KBM-7 (cell line): ENCODE results near the gene RIPOR3.
"Not testable (repeated sequence)": the region's sequence is repeated elsewhere in the genome, so short reads cannot be mapped to it uniquely, and the experiment has no call there.

ENCODE experiments used
- DNase-seq: peaks from one replicate; pipeline ENCODE4 v3.0.0-alpha.2; 2015
- in situ Hi-C: fragments of 300-500 bp; cut with MboI; formaldehyde crosslinking; loops from 2 replicates; pipeline ENCODE4 v1.14.3; 2020; ENCODE audit warnings: low sequenced_read_pairs, low pct_unique_long_range_greater_than_20kb, mixed read lengths

The RIPOR3 gene

DNA sequence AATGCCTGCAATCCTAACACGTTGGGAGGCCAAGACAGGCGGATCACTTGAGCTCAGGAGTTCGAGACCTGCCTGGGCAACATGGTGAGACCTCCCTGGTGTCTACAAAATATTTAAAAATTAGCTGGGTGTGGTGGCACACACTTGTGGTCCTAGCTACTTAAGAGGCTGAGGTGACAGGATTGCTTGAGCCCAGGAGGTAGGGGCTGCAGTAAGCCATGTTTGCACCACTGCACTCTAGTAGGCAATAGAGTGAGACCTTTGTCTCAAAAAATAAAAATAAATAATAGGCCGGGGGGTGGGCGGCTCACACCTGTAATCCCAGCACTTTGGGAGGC is 18.3 kb upstream of the RIPOR3 start:
- no peak for DNase-seq

GRCh38 chr20:50708845-50709635 is 17.7 kb upstream of the RIPOR3 start:
- in situ Hi-C loops, result no loop called here
- no peak for DNase-seq

More for the DNA sequence above, 18.3 kb upstream of the RIPOR3 start:
- in situ Hi-C loops, result no loop called here

DNA sequence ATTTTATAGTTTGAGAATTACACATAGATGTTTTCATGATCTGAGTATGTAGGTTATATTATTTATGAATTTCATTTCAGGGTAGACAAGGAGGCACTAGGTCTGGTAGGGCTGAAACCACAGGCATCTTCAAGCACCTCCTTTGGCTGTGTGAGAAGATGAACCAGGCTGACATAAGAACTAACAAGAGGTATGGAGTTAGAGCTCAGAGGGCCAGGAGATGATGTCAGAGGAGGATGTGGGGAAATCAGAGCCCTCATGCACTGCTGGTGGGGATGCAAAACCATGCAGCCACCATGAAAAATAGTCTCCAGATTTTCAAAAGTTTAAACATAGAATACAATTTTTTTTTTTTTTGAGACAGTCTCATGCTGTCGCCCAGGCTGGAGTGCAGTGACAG is 13.6 kb upstream of the RIPOR3 start:
- no peak for DNase-seq
- in situ Hi-C loops, result no loop called here

- in situ Hi-C loops, result no loop called here
- DNase-seq, result no peak
Measured at GRCh38 chr20:50704514-50704913, 13.2 kb upstream of the RIPOR3 start.

DNA sequence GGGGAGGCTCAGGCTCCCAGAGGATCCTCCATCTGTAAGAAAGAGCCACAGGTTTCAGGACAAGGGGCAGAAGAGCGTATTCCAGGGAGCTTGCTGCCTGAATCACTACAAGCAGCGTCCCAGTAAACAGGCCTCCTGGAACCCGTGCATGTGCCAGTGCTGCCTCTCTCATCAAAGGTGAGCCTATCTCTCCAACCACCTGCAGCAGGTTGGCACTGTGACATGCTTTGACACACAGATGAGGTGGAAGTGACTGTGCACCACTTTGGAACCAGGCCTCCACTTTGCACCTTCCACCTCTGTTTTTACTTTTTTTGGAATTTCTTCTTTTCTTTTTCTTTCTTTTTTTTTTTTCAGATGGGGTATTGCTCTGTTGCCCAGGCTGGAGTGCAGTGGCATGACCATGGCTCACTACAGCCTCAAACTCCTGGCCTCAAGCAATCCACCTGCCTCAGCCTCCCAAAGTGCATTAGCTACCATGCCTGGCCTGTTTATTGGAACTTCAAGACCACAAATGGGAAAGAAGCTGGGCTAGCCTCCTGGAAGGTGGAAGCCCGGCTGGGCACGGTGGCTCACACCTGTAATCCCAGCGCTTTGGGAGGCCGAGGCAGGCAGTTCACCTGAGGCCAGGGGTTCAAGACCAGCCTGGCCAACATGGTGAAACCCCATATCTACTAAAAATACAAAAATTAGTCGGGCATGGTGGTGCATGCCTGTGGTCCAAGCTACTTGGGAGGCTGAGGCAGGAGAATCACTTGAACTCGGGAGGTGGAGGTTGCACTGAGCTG is 12.5 kb upstream of the RIPOR3 start:
- in situ Hi-C loops, DNase-seq: not testable (repeated sequence)

GRCh38 chr20:50701041-50701963 is 10.0 kb upstream of the RIPOR3 start:
- in situ Hi-C loops, result no loop called here
- no peak for DNase-seq

DNA sequence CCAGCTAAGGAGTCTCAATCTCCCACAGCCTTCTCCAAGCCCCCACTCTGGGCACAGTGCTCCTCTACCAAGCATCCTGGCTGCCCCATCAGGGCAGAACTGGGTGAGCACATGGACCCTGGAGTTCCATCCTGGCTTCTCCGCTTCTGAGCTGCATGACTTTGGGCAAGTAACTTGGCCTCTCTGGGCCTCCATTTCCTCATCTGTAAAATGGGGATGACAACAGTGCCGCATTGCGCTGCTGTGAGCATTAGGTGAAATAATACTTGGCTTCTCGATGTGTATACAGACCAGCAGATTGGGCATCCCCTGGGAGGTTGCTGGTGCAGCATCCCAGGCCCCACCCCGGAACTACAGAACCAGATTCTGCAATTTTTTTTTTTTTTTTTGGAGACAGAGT is 8.3 kb upstream of the RIPOR3 start:
- in situ Hi-C loops, result no loop called here
- no peak for DNase-seq

DNA sequence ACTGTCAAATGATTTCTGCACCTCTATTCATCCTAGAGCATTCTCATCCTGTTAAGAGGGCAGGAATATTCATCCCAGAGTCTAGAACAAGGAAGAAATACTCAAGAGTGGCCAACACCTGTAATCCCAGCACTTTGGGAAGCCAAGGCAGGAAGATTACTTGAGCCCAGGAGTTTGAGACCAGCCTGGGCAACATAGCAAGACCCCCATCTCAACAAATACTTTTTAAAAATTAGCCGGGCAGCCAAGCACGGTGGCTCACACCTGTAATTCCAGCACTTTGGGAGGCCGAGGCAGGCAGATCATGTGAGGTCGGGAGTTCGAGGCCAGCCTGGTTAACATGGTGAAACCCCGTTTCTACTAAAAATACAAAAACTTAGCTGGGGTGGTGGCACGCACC is 6.9 kb upstream of the RIPOR3 start:
- DNase-seq, in situ Hi-C loops: not testable (repeated sequence)

DNA sequence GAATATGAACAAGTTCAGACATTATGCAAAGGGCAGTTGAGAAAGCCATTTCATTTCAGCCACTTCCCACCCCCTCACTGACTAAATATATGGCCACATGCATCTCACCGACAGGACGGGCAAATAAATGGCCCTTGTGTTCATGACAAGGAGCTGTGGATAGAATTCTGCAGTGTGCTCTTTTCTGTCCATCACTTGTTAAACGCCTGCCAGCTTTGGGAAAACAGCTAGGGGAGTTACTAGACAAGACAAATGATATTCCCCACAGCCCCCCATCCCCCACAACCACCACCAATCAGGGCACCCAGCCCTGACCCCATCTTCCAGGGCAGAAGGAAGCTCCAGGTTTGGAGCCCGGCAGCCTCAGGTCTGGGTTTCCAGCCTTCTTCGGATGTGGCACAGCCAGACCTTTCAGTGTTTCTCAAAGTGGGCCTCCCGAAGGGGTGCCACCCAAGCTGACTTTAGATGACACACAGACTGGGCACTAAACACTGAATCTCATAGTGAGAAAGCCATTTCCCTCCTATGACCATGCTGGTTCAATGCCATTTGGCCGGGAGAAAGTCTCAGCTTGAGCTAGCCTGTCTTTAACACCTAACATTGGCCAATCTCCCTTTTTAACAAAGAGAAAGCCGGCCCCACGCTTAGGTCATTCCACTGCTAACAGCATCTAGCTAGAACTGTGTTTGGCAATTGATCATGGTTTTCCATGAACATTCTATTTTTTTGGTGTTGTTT is 4.0 kb upstream of the RIPOR3 start:
- no peak for DNase-seq
- in situ Hi-C loops, result no loop called here

- no peak for DNase-seq
- in situ Hi-C loops, result no loop called here
Measured at GRCh38 chr20:50694379-50695134, 3.2 kb upstream of the RIPOR3 start.

DNA sequence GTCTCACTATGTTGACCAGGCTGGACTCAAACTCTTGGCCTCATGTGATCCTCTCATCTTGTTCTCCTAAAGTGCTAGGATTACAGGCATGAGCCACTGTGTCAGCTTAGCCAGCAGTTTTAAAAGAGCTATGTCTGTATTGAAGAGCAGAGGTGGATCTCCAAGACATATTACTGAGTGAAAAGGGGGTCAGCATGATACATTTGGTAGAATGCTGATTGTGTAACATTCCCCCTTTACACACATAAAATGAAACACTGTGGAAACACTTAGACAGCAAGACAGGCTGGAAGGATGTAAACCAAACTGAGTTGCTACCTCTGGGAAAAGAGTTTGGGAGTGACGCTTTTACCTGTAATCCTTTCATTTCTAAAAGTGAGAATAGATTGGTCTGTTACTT is 1.7 kb upstream of the RIPOR3 start:
- in situ Hi-C loops, result no loop called here
- DNase-seq, result no peak

DNA sequence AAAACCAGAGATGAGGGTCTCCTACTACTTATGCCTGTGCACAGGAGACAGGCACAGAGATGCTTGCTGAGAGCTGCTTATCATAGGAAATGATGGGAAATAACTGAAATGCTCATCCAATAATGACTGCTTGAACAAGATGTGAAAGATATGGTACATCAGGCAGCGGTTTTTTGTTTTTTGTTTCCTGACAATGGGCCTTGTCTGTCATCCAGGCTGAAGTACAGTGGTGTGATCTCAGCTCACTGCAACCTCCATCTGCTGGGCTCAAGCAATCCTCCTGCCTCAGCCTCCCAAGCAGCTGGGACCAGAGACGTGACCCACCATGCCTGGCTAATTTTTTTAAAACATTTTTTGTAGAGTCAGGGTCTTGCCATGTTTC is 1.2 kb upstream of the RIPOR3 start:
- in situ Hi-C loops, result no loop called here
- DNase-seq, result no peak

DNA sequence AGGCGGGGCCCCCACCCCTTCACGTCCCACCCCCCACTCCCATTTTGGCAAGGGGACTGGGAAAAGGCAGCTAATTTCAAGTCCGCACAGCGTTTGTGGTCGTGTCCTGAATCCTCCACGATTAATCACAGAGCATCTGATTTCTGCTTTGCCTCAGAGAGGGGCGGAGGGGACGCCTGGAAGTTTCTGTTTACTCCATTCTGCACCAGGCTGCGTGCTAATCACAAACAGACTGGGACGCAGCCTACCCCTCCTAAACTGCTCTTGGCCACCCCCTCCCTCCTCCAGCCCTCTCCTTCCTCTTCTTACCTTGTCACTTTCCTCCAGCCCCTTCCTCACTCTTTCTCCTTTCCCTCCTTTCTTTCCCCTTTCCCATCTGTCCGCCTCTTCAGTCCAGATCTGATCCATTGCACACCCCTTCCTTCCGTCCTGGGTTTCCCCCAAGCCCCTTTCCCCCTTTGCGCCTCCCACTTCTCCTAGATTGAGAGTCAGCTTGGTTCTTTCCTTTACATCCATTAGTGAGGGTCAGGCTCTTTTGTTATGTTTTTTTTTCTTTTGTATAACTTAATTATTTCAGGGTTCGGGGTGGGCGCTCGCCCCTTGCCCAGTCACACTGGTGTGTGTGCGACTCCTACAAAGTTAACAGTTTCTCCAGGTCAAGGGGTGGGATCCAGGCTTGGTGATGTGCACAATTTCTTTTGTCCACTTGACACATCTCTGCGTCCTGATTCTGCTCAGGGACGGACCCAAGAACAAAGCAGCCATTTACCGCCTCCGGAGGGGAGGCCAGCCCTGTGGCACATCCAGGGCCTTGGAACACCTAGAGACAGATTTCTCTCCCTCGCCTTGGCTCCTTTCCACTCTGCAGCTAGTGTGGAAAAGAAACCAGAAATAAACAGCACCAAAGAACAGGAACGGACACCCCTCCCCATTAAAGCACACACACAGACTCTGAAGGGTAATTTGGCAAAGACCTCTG is 520 bp upstream of the RIPOR3 start:
- no peak for DNase-seq
- in situ Hi-C loops, result no loop called here

DNA sequence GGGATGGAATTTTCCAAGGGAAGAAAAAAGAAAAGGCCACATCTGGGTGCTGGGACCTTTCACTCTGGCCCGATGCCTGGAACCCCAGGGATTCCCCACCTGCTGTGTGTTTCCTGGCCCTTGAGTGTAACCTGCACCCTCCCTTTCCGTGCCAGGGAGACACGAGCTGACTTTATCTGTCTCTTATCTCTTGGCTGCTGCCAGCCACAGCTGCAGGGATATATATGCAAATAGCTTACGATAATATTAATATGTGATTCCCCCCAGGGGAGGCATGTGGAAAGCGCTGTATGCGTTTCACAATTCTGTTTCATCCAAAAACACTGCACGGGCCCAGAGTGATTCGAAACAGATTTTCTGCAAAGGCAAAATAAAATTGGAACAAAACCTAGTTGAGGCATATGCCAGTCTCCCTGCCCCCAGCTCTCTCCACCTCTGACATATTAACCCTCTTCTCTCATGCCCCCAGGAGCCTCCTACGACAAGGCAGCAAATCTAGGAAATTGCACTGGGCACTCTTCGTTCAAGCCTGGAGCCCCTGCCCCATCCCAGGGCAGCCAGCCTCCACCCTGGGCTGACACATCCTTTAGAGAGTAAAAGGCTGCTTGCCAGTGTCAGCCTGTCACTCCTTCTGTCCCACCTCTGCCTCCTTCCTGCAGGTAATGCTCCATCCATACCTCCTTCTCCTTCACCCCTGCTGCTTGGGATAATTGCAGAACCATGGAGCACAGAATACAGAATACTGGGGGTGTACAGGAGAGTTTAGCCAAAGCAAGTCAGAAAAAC is 1.3 kb downstream of the RIPOR3 start:
- DNase-seq, result no peak

DNA sequence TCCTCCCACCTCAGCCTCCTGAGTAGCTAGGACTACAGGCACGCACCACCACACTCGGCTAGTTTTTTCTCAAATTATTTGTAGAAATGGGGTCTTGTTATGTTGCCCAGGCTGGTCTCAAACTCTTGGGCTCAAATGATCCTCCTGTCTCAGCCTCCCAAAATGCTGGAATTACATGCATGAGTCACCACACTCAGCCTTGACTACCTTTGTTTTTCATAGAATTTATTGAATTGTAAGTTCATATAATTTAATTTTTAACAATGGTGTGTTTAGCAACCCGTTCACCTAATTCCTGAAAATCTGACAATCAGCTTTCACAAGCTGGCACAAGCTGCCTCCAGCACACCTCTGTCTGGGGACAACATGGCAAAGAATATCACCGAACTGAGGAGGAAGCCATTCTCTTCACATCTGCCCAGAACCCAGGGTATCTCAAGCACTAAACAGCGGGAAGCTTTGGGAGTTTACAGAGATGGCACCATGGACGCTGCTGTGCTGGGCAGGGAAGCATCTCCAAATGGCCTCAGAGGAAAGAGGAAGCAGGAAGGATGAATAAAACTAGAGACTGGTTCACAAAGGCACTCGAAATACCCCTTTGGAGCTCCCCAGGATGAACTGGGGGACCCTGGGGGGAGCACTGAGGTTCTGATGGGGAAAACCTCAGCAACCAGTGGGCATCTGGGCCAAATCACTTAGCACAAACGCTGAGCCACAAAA is 2.9 kb downstream of the RIPOR3 start:
- in situ Hi-C loops, result no loop called here
- DNase-seq, result no peak

More for the DNA sequence above, 1.3 kb downstream of the RIPOR3 start:
- in situ Hi-C loops, result no loop called here

GRCh38 chr20:50686821-50687220 is 4.5 kb downstream of the RIPOR3 start:
- no peak for DNase-seq
- in situ Hi-C loops, result no loop called here
